Duodenal mucosa (tissue), 2 donors: ENCODE measurements around the gene SYNDIG1.

ENCODE experiments used
- H3K27ac ChIP-seq: one replicate; pipeline ENCODE4 v1.7.0; 2013; ENCODE audit warnings: low read depth, low read length
- H3K27me3 ChIP-seq, 2 donors: one replicate each; pipeline ENCODE4 v1.7.0; 2013; ENCODE audit warnings: low read length in 2 of 2, control low read depth in 1 of 2; ENCODE audit not compliant: insufficient read depth in 2 of 2, control insufficient read depth in 1 of 2
- H3K36me3 ChIP-seq, 2 donors: one replicate each; pipeline ENCODE4 v1.7.0; 2013; ENCODE audit warnings: low read length in 2 of 2, control low read depth in 1 of 2; ENCODE audit not compliant: insufficient read depth in 2 of 2, control insufficient read depth in 1 of 2
- H3K4me1 ChIP-seq, 2 donors: one replicate each; pipeline ENCODE4 v1.7.0; 2013; ENCODE audit warnings: low read length in 2 of 2, control low read depth in 1 of 2; ENCODE audit not compliant: insufficient read depth in 2 of 2, control insufficient read depth in 1 of 2
- H3K4me3 ChIP-seq, 2 donors: one replicate each; pipeline ENCODE4 v1.7.0; 2013; ENCODE audit warnings: low read length in 2 of 2, low read depth in 1 of 2
- H3K9ac ChIP-seq, 2 donors: one replicate each; pipeline ENCODE4 v1.7.0; 2013; ENCODE audit warnings: low read length in 2 of 2, low read depth in 1 of 2
- H3K9me3 ChIP-seq, 2 donors: one replicate each; pipeline ENCODE4 v1.7.0; 2013; ENCODE audit warnings: low read length in 2 of 2, control low read depth in 1 of 2; ENCODE audit not compliant: control insufficient read depth in 1 of 2

SYNDIG1 gene

DNA sequence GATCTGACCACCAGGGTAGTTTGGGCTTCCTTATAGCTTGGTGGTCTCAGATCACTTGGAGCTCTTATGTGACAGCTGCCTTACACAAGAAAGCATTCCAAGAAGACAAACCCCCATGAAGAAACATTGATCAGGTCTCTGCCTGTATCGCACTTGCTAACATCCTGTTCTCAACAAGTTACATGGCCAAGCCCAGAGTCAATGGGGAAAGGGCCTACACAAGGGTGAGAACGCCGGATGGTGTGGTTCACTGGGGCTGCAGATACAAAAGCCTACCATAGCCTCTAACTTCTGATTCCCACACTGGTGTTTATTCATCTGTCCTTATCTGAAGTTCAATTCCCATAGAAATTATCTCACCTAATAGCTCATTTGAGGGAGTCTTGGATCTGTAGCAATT lies 235.5 kb downstream of the SYNDIG1 start:
- Histone ChIP-seq H3K4me1 (no peaks in the 10 kb centered on the region), H3K9ac (no peak overlapping the region), H3K36me3 (no peaks in the 10 kb centered on the region), H3K27ac (no peak overlapping the region), H3K27me3 (no peaks in the 10 kb centered on the region), H3K4me3 (no peak overlapping the region), H3K9me3 (no peaks in the 10 kb centered on the region)

DNA sequence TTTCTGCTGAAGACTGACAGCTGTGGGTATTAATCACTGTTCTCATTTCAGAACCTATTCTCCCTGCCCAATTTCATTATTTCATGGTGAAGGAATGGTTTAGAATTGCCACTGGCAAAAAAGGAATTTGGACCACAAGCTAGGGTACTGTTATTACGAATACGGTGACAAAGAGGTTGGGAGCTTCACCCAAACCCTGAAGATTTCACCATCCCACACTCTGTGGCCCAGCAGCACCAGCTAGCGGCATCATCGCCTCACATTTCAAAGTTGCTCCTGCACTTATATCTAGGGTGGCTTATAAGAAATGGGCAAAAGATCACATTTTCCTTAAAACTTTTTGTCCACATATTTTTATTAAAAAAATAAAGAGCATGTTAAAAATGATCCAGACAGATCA lies 236.1 kb downstream of the SYNDIG1 start:
- Histone ChIP-seq H3K27me3 (no peaks in the 10 kb centered on the region), H3K27ac (no peak overlapping the region), H3K36me3 (no peaks in the 10 kb centered on the region), H3K4me1 (no peaks in the 10 kb centered on the region), H3K4me3 (no peak overlapping the region), H3K9me3 (no peaks in the 10 kb centered on the region), H3K9ac (no peak overlapping the region)

DNA sequence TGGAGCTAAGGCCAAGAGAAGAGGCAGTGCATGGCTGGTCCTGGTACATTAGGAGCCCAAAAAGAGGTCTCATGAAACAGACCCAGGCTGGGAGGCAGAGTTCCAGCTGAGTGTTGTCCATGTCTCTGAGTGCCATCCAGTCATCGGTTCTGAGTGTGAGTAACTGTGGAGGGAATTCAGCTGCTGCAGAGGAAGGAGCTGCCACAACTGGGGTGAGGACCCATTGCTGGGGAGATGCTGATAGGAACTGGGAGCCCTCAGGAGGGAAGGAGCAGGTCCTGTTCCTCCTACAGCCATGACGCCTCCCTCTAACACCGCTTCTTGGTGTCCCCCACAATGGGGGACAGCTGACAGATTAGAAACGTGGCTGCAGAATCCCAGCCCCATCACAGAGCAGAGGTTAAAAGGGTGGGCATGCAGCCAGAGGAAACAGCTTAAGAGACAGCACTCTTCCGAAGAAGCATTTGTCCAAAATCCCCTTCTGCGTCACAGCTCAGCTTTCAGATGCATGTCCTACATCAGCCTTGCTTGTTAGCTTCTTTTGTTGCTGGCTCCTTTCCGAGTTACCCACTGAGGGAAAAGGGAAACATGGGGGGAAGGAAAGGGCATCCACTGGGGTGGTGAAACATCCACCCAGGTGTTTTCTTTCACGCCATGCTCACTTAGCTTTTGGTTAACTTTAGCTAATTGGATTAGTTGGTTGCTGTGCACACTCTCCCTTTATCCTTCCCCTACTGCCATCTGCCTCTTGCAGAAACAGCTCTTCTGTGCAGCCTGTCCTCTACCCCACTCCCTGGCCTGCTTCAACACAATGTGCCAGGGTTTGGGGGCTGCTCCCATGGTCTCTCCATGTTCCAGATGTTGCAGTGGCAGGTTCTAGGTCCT lies 239.2 kb downstream of the SYNDIG1 start:
- no peak overlapping the region for H3K9ac ChIP-seq
- no peak overlapping the region for H3K4me3 ChIP-seq
- H3K27me3 ChIP-seq = no peaks in the 10 kb centered on the region
- H3K27ac ChIP-seq = no peak overlapping the region
- H3K9me3 ChIP-seq = no peaks in the 10 kb centered on the region
- no peaks in the 10 kb centered on the region for H3K36me3 ChIP-seq
- no peaks in the 10 kb centered on the region for H3K4me1 ChIP-seq
